Upper lobe of left lung (tissue), 6 donors: ENCODE measurements around the gene TMEM169. TPM values are rescaled to one million over a fixed set of nuclear protein-coding genes. Genes with fewer than 3 reads are reported as not detected.

Experiments used
- ATAC-seq, 2 donors: fragments of 200-7000 bp; cut with Tn5 transposase; one replicate each; pipeline ENCODE4 v1.9.1; 2022; ENCODE audit warnings: mild to moderate bottlenecking in 2 of 2, moderate library complexity in 2 of 2; ENCODE audit not compliant: low FRiP score in 2 of 2
- DNase-seq, 2 donors: peaks; one replicate each; pipeline ENCODE4 v3.0.0-alpha.2; 2019 to 2020
- H3K27ac ChIP-seq, 4 donors: fragments of 200-600 bp; sonication (generic); one replicate each; pipeline ENCODE4 v1.5.1; 2016 to 2019
- H3K27me3 ChIP-seq, 4 donors: fragments of 200-600 bp; sonication (generic); one replicate each; pipeline ENCODE4 v1.5.1; 2017 to 2019
- H3K36me3 ChIP-seq, 4 donors: fragments of 200-600 bp; sonication (generic); one replicate each; pipeline ENCODE4 v1.5.1; 2016 to 2019
- H3K4me1 ChIP-seq, 4 donors: fragments of 200-600 bp; sonication (generic); one replicate each; pipeline ENCODE4 v1.5.1; 2018 to 2019
- H3K4me3 ChIP-seq, 4 donors: fragments of 200-600 bp; sonication (generic); one replicate each; pipeline ENCODE4 v1.5.1; 2017 to 2019; ENCODE audit warnings: mild to moderate bottlenecking in 2 of 4, moderate library complexity in 1 of 4
- H3K9me3 ChIP-seq, 4 donors: fragments of 200-600 bp; sonication (generic); one replicate each; pipeline ENCODE4 v1.5.1; 2018 to 2019
- CTCF ChIP-seq, 6 experiments: fragments of 450-650 bp in 4 of 6; fragments of 200-600 bp in 2 of 6; sonication (generic) in 2 of 6; IDR thresholded peaks; one replicate each; pipeline ENCODE4 v1.5.1; 2016 to 2019; ENCODE audit warnings: antibody characterized with exemption in 6 of 6
- EP300 ChIP-seq, 4 donors: sonication (generic); formaldehyde crosslinking; IDR thresholded peaks; one replicate each; pipeline ENCODE4 v1.5.1; 2017; ENCODE audit warnings: antibody characterized with exemption in 4 of 4, control low read depth in 2 of 4
- POLR2A ChIP-seq, 4 donors: fragments of 450-650 bp; IDR thresholded peaks; one replicate each; pipeline ENCODE4 v1.5.1; 2016 to 2017; ENCODE audit warnings: antibody characterized with exemption in 4 of 4, mild to moderate bottlenecking in 2 of 4
- POLR2AphosphoS5 ChIP-seq, 2 donors: sonication (generic); formaldehyde crosslinking; IDR thresholded peaks; one replicate each; pipeline ENCODE4 v1.5.1; 2017; ENCODE audit warnings: antibody characterized with exemption in 2 of 2
- WGBS, 2 donors: methylation state at CpG; one replicate each; pipeline ENCODE4 v1.1.5; 2017 to 2018; 5-methylcytosine and 5-hydroxymethylcytosine counted together
- total RNA-seq, 6 donors: library from RNA; depleted of rRNA in 4 of 6; stranded (reverse); fragments of >200 nt in 4 of 6; gene quantifications; one replicate each; pipeline versions ENCODE4 v1.1.0 to v1.2.1, GENCODE V29; 2016 to 2021
- donor health status: DM: no; HTN: no; CAD: no; lungs with moderate emphysema.
- donor health status: DM: no; HTN: yes; CAD: no; lungs with severe emphysema.

Gene TMEM169
- total RNA-seq, 6 donors from 2014 or later = 0.15 to 1.1 (median 0.80) TPM; not detected in 2

DNA sequence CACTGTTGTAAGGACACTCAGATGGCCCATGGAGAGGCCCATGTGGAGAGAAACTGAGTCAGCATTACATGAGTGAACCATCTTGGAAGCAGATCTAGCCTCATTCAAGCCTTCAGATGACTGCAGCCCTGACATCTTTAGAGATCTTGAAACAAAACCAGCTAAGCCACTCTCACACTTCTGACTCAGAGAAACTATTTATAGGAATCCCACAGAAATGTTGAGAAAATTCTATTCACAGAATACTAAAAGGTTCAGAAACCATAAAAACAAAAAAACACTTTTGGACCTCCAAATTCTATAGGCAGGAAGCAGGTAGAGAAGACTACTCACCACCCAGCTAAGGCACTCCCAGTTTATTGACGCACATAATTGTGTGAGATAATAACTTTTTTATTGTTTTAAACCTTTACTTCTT is 8.7 kb downstream of the TMEM169 start:
- ATAC-seq = no peak
- Histone ChIP-seq H3K36me3 (no peaks in the 10 kb centered on the region), H3K27ac (no peak overlapping the region), H3K9me3 (no peaks in the 10 kb centered on the region), H3K4me1 (no peaks in the 10 kb centered on the region), H3K27me3 (no peaks in the 10 kb centered on the region), H3K4me3 (no peak overlapping the region)
- no peak for TF ChIP-seq POLR2A (IDR thresholded peaks at IDR 0.05)
- TF ChIP-seq POLR2AphosphoS5 (IDR thresholded peaks at IDR 0.05) = no peak
- TF ChIP-seq CTCF (IDR thresholded peaks at IDR 0.05) = no peak
- TF ChIP-seq EP300 (IDR thresholded peaks at IDR 0.05) = no peak
- WGBS, 2 donors = 97 to 100% methylated on average over 1 of the region's 1 CpG
- DNase-seq = no peak

GRCh38 chr2:216092646-216093045 is 10.9 kb downstream of the TMEM169 start:
- no peaks in the 10 kb centered on the region for H3K27me3 ChIP-seq
- TF ChIP-seq CTCF (IDR thresholded peaks at IDR 0.05) (no peak), EP300 (IDR thresholded peaks at IDR 0.05) (no peak), POLR2A (IDR thresholded peaks at IDR 0.05) (no peak)
- no peak overlapping the region for H3K4me3 ChIP-seq
- no peaks in the 10 kb centered on the region for H3K4me1 ChIP-seq
- ATAC-seq (no peak), DNase-seq (no peak)
- H3K27ac ChIP-seq = no peak overlapping the region
- 77 to 96% methylated on average over 2 of the region's 2 CpGs for WGBS, 2 donors
- no peaks in the 10 kb centered on the region for H3K9me3 ChIP-seq
- H3K36me3 ChIP-seq = no peaks in the 10 kb centered on the region

DNA sequence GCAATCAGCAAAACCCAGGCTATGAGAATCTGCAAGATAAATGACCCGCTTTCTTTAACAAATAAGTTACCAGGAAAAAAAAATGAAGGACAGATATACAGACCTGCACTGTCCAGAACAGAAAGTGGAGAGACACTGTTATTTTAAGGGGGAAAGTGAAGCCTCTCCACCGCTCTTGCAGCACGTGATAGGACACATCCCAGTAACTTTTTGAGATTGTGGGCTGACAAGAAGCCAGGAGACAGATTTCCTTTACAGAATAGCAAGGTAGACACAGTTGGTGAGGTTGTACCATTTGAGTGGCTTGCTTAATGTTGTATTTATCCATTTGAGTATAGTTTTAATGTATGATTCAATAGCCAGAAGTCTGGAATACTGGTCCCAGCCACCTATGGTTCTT is 13.0 kb downstream of the TMEM169 start:
- Histone ChIP-seq H3K36me3 (no peaks in the 10 kb centered on the region), H3K27me3 (no peaks in the 10 kb centered on the region), H3K27ac (no peak overlapping the region), H3K9me3 (no peaks in the 10 kb centered on the region), H3K4me1 (no peaks in the 10 kb centered on the region), H3K4me3 (no peak overlapping the region)
- 93 to 97% methylated on average over 3 of the region's 3 CpGs for WGBS, 2 donors
- TF ChIP-seq POLR2AphosphoS5 (IDR thresholded peaks at IDR 0.05) (no peak), CTCF (IDR thresholded peaks at IDR 0.05) (no peak), POLR2A (IDR thresholded peaks at IDR 0.05) (no peak), EP300 (IDR thresholded peaks at IDR 0.05) (no peak)
- ATAC-seq (no peak), DNase-seq (no peak)

GRCh38 chr2:216098421-216099334 is 17.0 kb downstream of the TMEM169 start:
- Histone ChIP-seq H3K36me3 (no peaks in the 10 kb centered on the region), H3K4me3 (no peak overlapping the region), H3K27ac (no peak overlapping the region), H3K4me1 (no peaks in the 10 kb centered on the region), H3K27me3 (no peaks in the 10 kb centered on the region), H3K9me3 (no peaks in the 10 kb centered on the region)
- ATAC-seq (peak in 1 of 2 donors; percentile 61), DNase-seq (no peak)
- no peak for TF ChIP-seq POLR2A (IDR thresholded peaks at IDR 0.05)
- no peak for TF ChIP-seq EP300 (IDR thresholded peaks at IDR 0.05)
- TF ChIP-seq CTCF (IDR thresholded peaks at IDR 0.05) = no peak
- TF ChIP-seq POLR2AphosphoS5 (IDR thresholded peaks at IDR 0.05) = no peak
- WGBS, 2 donors = 91 to 92% methylated on average over 9 of the region's 9 CpGs

GRCh38 chr2:216101109-216101508 is 19.4 kb downstream of the TMEM169 start:
- no peak overlapping the region for H3K4me3 ChIP-seq
- TF ChIP-seq CTCF (IDR thresholded peaks at IDR 0.05) = no peak
- TF ChIP-seq POLR2AphosphoS5 (IDR thresholded peaks at IDR 0.05) = no peak
- no peak for TF ChIP-seq EP300 (IDR thresholded peaks at IDR 0.05)
- TF ChIP-seq POLR2A (IDR thresholded peaks at IDR 0.05) = no peak
- ATAC-seq = no peak
- H3K4me1 ChIP-seq = no peaks in the 10 kb centered on the region
- WGBS, 2 donors = 77 to 83% methylated on average over 4 of the region's 4 CpGs
- peak overlapping the region in 1 of 4 donors; percentile 24 for H3K27ac ChIP-seq
- no peak for DNase-seq
- H3K36me3 ChIP-seq = no peaks in the 10 kb centered on the region
- H3K9me3 ChIP-seq = no peaks in the 10 kb centered on the region
- H3K27me3 ChIP-seq = no peaks in the 10 kb centered on the region
